Hematopoietic multipotent progenitor cell treated with erythropoietin and hydrocortisone succinate and interleukin-3 and kit ligand, for 8 days (in vitro differentiated cells): ENCODE measurements around the gene CCDC148.
A peak's percentile ranks its signal among the peaks of the same experiment; 100 is the strongest.
"Not testable (repeated sequence)": the region's sequence is repeated elsewhere in the genome, so short reads cannot be mapped to it uniquely, and the experiment has no call there.

Experiments used
- DNase-seq: peaks from one replicate; pipeline ENCODE4 v3.0.0-alpha.2; 2015

CCDC148 gene

DNA sequence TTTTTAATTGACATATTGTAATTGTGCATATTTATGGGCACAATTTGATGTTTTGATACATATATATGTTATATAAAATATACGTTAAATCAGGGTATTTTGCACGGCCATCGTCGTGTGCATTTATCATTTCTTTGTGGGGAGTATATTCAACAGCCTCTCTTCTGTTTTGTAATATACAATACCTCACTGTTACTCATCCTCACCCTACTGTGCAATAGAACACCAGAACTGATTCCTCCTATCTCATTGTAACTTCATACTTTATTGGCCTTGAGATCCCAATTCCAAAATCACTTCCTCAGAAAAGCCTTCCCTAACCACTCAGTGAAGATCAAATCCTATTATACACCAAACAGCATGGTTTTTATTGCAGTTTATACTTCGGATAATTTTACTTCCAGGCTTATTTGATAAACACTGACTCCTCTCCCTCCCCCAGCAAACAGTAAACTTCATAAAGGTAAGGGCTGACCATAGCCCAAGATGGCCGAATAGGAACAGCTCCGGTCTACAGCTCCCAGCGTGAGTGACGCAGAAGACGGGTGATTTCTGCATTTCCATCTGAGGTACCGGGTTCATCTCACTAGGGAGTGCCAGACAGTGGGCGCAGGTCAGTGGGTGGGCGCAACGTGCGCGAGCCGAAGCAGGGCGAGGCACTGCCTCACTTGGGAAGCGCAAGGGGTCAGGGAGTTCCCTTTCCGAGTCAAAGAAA is 105.6 kb downstream of the CCDC148 start:
- not testable (repeated sequence) for DNase-seq

DNA sequence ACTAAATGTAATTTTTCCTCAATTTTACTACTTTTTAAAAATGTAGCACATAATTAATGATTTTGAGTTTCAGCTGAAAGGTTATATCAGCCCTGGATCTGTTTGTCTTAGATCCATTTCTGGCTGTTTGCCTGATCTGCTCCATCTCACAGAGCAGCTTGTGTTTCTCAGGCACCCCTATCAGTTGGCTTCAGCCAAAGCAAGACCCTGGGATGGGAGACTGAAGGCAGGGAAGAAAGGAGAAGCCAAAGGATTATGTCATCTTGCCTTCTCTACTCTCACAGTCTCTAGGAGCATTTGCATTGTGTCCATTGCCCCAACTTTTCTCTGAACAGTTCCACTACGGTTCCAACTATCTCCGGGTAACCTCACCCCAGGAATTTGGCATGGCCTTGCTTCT is 110.5 kb downstream of the CCDC148 start:
- no peak for DNase-seq

DNA sequence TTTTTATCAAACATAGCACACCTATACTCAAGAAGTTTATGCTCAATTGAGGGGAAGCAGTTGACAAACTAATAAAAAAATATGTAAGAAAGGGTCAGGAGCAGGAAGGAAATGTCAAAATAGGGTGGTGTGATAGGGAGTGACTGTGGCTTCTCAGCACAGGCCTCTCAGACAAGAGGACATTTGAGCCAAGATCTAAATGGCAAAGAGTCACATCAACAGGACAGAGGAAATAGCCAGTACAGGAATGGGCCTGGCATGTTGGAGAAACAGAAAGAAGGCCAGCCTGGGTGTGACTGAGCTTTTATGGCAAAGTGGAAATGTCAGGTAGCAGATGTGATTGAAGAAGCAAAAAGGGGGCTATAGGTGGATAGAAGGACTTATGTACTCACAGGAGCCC is 117.0 kb downstream of the CCDC148 start:
- no peak for DNase-seq

DNA sequence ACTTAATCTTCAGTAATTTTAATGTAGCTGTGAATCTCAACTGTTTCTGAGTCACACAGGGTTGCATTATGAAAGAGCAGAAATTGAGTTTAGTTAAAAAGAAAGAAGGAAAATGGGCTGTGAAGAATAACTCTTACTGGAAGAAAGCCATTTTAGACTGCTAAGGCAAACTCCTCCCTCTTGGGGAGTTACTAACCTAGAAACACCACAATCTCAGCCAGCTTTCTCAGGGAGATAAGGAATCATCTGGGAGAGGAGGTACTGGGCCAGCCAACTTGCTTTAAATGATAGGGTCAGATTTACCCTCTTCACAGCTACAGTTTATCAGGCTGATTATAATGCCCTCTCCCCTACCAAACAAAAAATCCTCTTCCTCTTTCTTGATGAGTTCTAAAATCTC is 119.5 kb downstream of the CCDC148 start:
- no peak for DNase-seq

DNA sequence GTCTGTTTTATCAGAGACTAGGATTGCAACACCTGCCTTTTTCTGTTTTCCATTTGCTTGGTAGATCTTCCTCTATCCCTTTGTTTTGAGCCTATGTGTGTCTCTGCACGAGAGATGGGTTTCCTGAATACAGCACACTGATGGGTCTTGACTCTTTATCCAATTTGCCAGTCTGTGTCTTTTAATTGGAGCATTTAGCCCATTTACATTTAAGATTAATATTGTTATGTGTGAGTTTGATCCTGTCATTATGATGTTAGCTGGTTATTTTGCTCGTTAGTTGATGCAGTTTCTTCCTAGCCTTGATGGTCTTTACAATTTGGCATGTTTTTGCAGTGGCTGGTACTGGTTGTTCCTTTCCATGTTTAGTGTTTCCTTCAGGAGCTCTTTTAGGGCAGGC is 124.8 kb downstream of the CCDC148 start:
- not testable (repeated sequence) for DNase-seq

DNA sequence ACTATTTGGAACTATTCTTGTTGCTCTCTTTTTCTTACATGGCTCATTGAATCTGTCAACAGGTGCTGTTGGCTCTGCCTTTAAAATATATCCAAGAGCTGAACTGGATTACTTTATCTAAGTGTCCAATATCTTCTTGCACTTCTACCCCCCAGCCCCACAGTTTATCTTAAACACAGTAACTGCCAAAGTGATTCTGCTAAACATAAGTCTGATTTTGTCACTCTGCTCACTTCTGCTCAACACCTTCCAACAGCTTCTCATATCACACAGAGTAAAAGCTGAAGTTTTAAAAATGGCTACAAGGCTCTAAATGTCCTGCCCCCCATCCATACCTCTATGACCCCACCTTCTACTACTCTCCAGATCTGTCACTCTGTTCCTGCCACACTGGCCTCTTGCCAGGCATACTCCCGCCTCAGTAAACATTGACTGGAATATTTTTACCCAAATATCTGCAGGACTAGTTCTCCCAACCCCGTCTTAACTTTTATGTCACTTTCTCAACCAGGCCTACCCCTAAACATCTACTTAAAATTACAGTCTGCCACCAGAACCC is 130.7 kb downstream of the CCDC148 start:
- no peak for DNase-seq

DNA sequence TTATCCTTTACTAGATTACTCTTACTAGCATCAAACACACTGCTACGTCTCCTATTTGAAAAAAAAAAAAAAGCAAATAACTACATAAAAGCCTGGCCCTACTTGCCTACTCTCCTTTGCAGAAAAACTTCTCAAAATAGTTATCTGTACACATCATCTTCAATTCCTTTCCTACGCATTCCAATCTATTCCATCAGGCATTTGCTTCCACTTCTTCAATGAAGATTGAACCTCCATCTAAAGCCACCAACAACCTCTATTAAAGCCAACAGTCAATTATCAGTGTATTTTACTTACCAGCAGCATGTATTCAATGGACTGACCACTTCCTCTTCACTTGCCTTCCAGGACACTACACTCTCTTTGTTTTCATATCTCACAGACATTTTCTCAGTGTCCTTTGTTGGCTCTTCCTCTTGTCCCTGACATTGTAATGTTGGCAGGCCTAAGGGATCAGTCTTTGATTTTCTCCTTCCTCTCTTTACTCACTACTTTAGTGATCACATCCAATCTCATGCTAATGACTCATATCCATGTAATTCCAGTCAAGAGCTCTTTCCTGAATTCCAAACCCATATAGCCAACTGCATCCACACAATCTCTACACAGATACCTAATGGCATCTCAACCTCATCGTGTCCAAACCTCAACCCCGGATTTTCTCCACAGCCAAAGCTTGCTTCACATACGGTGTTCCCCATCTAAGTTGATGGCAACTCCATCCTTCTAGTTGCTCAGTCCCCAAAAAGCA is 131.3 kb downstream of the CCDC148 start:
- no peak for DNase-seq

DNA sequence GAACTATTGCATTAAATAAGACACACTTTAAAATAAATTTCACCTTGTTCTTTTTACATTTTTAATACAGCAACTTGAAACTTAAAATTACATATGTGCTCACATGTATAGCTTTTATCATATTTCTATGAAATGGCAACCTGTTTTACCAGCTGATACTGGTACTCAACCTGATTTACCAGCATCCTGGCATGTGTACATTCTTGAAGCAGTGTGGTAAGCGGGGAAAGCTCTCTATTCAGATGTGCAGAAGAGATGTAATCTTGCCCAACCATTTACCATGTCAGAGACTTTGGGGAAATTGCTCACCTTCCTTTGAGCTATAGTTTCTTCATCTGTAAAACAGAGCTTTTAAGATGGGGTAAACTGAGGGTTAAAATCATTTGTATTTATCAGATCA is 133.2 kb downstream of the CCDC148 start:
- DNase-seq: no peak

DNA sequence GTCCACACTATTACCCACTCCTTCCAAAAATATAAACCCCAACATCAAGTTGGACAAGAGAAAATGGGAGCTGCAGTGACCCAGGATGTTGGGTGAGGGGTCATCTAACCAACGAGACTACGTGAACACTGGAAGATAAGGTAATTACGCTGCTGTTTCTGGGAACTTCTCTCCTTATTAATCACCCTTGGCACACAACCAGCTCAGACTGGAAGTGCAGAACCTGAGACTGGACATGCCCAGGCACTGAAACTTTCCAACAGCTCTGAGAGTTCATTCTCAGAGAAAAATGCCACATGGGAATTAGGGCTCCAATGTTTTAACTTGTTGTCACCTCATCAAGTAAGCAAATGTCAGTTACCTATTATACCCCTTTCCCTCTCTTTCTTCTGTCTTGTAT is 135.3 kb downstream of the CCDC148 start:
- peak; percentile 32 for DNase-seq

DNA sequence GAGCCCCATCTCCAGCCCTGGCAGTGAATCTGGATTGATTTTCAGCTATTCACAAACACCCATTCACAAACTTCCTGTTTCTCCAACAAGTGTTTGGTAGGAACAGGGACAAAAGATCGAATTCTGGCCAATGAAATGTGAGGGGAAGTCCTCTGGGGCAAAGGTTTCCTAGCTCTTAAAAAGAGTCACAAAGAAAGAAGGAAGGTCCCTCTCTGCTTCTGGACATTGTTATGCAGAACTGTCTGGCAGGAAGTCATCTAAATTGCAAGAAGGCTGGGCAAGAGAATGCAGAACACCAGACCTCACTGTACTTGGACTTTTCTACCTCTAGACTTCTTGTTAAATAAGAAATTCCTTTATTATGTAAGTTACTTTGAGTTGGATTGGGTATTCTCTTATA is 137.3 kb downstream of the CCDC148 start:
- no peak for DNase-seq

DNA sequence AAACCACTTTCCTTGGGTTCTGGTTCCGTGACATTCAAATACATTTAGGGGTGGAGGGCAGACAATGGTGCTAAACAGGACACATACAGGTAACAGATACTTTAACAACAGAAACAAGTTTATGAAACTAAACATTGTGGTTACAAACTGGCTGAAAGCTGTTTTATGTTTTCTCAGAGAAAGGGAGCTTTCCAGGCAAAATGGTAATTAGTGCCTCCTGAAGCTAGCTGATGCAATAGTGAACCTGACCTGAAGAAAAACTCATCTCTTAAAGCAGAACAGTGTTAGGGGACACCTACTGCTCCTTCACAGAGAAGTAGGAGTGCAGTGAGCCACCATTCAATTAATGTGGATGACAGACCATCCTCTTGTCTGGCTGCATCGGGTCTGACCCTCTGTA is 138.9 kb downstream of the CCDC148 start:
- no peak for DNase-seq

DNA sequence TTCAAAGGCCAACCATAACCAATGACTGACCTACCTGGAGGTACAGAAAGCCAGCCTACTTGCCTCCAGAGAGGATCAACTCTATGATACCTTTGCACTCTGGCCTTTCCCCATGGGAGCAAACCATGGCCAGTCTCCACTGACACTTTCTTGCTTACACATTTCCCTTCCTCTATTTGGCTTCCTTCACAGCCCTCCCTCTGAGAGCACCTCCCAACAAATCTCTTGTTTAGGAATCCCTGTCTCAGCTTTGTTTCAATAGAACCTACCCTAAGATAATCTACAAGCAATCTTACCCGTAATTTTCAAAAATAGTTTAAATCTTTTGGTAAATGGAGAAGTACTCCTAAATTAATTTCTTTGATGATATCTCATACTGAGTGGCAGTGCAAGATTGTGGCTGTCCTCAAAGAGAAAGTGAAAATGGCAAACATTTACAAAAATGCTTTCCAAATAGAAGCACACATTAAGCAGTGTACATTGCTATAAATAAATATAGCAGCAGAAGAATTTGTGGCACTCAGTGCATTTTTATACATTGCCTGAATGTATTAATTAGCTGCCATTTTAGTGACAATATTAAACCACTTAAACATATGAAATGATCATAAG is 140.6 kb downstream of the CCDC148 start:
- no peak for DNase-seq

DNA sequence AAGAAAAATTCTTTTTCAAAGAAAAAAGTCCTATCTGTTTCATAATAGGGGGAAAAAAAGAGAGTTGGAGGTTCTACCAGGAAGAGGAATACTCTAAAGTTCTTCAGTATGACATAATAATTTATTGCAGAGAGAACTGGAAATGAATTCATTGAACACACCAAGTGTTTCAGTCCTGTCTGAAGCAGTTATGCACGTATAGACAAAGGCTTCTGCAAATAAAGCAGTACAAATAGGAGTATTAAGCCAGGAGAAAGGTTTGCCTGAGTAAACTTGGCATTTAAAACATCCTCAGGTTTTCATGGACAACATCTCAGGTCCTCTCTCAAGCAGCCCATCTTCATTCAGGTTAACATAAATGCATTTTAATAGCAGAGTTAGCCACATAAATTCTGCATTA is 141.6 kb downstream of the CCDC148 start:
- DNase-seq: no peak

DNA sequence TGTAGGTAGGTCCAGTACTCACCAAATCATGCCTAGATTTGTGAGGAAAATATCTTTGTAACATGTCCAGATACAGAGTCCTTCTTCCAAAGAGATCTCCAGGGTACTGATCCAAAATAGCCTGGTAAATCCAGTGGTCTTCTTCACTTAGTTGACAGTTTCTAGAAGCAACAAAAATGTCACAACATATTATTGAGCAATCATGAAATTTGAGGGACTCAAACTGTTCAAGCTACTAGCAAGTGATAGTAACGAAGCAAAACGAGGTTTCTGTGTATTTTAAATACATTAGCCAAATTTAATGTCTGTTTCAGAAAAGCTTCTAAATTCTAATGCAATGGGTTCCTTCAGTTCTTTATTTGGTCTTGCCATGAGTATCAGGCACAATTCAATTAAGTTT is 142.8 kb downstream of the CCDC148 start:
- DNase-seq: no peak

DNA sequence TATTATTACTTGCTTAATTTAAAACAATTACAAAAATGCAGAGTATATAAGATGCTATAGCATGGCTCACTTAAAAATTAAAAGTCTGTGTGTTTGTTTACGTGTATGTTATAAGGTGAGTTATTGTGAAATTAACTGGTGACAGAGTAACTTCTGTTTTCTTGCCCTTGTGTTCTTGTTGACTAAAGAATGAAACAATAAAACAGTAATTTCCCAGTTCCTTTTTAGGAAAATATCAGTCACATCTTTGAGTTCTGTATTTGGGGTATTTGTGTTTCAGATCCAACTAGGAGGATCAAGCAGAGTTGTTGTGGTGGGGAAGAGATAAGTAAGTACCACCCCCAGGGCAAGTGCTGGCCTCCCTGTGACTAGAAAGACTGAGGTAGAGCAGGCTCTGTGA is 143.6 kb downstream of the CCDC148 start:
- DNase-seq: no peak

DNA sequence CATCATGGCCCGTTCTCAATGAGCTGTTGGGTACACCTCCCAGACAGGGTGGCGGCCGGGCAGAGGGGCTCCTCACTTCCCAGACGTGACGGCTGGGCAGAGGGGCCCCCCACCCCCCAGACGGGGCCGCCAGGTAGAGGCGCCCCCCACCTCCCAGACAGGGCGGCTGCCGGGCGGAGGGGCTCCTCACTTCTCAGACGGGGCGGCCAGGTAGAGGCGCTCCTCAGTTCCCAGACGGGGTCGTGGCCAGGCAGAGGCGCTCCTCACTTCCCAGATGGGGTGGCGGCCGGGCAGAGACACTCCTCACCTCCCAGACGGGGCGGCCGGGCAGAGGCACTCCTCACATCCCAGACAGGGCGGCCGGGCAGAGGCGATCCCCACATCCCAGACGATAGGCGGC is 146.1 kb downstream of the CCDC148 start:
- DNase-seq: not testable (repeated sequence)

DNA sequence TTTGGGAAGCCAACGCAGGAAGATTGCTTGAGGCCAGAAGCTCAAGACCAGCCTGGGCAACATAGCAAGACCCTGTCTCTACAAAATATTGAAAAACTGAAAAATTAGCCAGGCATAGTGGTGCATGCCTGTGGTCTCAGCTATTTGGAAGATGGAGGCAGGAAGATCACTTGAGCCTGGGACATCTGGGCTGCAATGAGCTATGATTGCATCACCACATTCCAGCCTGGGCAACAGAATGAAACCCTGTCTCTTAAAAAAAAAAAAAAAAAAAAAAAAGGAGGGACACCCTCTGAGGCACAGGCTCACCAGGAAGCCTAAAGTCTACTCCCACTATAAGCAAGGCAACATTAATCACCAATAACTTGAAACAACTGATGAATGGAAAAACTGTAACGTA is 151.1 kb downstream of the CCDC148 start:
- DNase-seq: no peak

DNA sequence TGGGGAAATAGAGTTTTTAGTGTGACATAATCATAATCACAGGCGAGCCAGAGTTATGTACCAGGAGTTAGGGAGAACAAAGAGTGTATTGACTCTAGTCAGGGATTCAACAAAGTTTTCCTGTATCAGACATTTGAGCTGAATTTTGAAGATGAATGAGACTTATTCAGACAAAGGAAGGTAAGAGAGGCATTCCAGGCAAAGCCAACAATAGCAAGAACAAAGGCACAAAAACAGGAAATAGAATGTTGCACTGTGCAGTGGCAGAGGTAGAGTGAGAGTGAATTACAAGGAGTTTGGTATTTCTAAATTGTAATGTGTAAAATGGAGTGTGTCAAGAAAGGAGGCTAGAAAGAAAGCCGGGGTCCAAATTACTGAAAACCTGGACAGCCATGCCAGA is 156.2 kb downstream of the CCDC148 start:
- DNase-seq: no peak

DNA sequence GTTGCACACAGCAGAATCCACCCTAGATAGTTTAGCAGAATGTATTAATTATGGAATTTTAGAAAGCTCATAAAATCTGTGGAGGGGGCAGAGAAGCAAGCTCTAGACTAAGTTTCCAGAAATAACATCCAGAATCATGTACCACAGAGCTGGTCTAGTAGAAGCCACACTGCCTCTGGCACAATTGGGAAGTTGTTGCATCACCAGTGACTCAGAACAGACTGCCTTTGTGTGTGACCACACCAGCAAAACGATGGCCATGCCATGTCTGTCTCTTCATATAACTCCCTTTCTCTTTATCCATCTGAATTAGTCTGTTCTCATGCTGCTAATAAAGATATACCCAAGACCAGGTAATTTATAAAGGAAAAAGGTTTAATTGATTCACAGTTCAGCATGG is 158.9 kb downstream of the CCDC148 start:
- no peak for DNase-seq

DNA sequence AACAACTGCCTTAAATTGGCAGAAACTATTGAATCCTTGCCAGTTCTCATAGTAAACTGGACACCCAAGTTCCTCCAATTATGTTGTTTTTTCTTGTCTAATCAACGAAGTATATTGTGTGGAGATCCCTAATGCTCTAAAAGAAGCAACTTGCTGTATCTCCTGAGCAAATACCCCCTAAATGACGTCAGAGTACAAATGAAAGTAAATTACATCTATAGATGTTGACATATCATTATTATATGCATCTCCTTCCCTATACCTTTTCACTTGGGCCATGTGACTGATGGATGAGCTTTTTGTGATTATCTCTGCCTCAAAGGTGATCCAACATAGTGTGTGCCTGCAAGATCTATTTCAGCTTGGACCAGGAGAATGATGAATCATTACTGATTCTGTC is 159.4 kb downstream of the CCDC148 start:
- no peak for DNase-seq

DNA sequence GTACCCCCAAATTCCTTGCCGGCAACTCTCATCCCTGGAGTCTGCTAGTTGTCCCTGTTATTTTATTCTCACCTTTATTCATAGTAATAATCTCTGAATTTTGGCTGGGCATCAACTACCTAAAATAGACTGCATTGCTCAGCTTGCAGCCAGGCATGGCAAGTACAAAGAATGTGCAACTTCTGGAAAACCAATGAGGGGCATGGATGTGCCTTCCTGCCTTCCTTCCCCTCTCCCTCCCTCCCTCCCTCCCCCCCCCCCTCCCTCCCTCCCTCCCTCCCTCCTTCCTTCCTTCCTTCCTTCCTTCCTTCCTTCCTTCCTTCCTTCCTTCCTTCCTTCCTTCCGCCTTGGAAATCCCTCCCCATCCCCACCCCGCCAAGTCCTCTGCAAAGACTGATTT is 162.8 kb downstream of the CCDC148 start:
- no peak for DNase-seq

DNA sequence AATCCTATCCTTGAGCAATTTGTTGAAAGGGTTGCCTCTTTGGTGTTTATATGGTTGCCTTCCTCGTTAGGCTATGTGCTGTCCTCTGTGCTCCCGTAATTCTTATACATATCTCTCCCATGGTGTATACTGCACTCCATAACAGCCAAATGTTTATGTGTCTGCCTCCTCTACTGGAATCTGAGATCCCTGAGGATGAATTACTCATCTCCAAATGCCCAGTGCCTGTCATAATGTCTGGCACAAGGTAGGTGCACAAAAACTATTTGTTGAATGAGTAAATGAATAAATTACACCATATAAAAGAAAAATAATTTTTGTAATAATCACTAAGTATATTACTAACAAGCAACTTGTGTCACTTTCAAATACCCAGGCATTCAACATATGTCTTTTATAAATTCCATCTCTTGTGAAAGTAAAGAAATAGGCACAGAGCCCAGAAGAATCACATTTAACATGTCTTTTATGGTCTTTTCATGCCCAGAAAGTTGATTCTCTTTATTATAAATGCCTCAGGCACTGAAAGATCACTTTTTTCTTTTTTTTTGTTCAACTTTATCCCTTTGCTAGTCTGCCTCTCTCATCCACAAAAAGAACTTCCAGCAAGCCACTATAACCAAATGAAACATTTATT is 164.9 kb downstream of the CCDC148 start:
- no peak for DNase-seq

DNA sequence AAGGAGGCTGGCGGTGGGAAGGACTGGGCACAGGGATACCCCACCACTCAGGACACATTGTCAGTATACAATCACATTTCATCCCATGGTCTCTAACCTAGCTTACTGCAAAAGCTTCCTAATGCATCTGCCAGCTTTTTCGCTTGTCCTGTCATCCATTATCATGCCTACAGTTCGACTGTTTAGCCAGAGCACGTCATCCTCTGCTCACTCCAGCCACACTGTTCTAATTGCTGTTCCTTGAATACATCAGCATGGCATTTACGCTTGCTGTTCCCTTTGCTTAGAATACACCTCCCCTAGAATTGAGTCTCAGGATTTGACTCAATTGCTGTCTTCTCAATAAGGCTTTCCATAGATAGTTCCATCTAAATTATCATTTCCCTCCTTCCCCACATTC is 166.3 kb downstream of the CCDC148 start:
- DNase-seq: no peak
